ENCODE measurements around the gene PDK4. TPM values are rescaled to one million over a fixed set of nuclear protein-coding genes. Genes with fewer than 3 reads are reported as not detected.

Gene PDK4
- total RNA-seq, 1 experiment from 2014 or later, result not detected

GRCh38 chr7:95544171-95544570 is 52.1 kb downstream of the PDK4 start:
- H3K4me3 ChIP-seq (ENCODE audit: low read depth, low read length, poor library complexity, severe bottlenecking), result no peak overlapping the region
- no peak for DNase-seq (ENCODE audit: low spot score)
- H3K27me3 ChIP-seq (replicated peaks; ENCODE audit: insufficient read depth, low read depth, low read length, poor library complexity), result peaks cover 13% of the 10 kb centered on the region
- H3K36me3 ChIP-seq (ENCODE audit: insufficient read depth, low read length, poor library complexity, severe bottlenecking), result no peaks in the 10 kb centered on the region
- ChIA-PET CTCF (interaction anchor here (0.6 to 1.9 kb wide), 3 partner anchors 143 to 228 kb away, joined by 6 to 13 read pairs (median 10); partner anchors contain the start of gene DYNC1I1), POLR2A (ENCODE audit: low non-redundant PET) (no interaction called here)
- no TSS peak for BruUV-seq (replicated peaks)
- no peaks in the 10 kb centered on the region for H3K9me3 ChIP-seq (ENCODE audit: low read depth, low read length, poor library complexity, severe bottlenecking)
- intact Hi-C loops (cut with micrococcal nuclease; ENCODE audit: unreplicated experiment), result no loop called here
- H3K27ac ChIP-seq (ENCODE audit: low read depth, low read length, poor library complexity, severe bottlenecking), result no peak overlapping the region
- TF ChIP-seq EZH2 (IDR thresholded peaks at IDR 0.05; ENCODE audit: borderline replicate concordance, low read depth, low read length, poor library complexity, severe bottlenecking), result no peak
- no peak for TF ChIP-seq CTCF (conservative IDR thresholded peaks at IDR 0.05; ENCODE audit: low read depth, low read length)
- no peaks in the 10 kb centered on the region for H3K4me1 ChIP-seq (ENCODE audit: insufficient read depth, low read length, poor library complexity, severe bottlenecking)

GRCh38 chr7:95543312-95543711 is 53.0 kb downstream of the PDK4 start:
- ChIA-PET POLR2A (ENCODE audit: low non-redundant PET) (no interaction called here), CTCF (no interaction called here)
- no peaks in the 10 kb centered on the region for H3K36me3 ChIP-seq (ENCODE audit: insufficient read depth, low read length, poor library complexity, severe bottlenecking)
- no TSS peak for BruUV-seq (replicated peaks)
- no peak overlapping the region for H3K27ac ChIP-seq (ENCODE audit: low read depth, low read length, poor library complexity, severe bottlenecking)
- H3K9me3 ChIP-seq (ENCODE audit: low read depth, low read length, poor library complexity, severe bottlenecking), result no peaks in the 10 kb centered on the region
- intact Hi-C loops (cut with micrococcal nuclease; ENCODE audit: unreplicated experiment), result no loop called here
- no peaks in the 10 kb centered on the region for H3K4me1 ChIP-seq (ENCODE audit: insufficient read depth, low read length, poor library complexity, severe bottlenecking)
- DNase-seq (ENCODE audit: low spot score), result no peak
- H3K27me3 ChIP-seq (replicated peaks; ENCODE audit: insufficient read depth, low read depth, low read length, poor library complexity), result peaks cover 13% of the 10 kb centered on the region
- TF ChIP-seq EZH2 (IDR thresholded peaks at IDR 0.05; ENCODE audit: borderline replicate concordance, low read depth, low read length, poor library complexity, severe bottlenecking) (no peak), CTCF (conservative IDR thresholded peaks at IDR 0.05; ENCODE audit: low read depth, low read length) (no peak)
- no peak overlapping the region for H3K4me3 ChIP-seq (ENCODE audit: low read depth, low read length, poor library complexity, severe bottlenecking)

GRCh38 chr7:95540366-95540765 is 56.0 kb downstream of the PDK4 start:
- intact Hi-C loops (cut with micrococcal nuclease; ENCODE audit: unreplicated experiment), result no loop called here
- no peaks in the 10 kb centered on the region for H3K4me1 ChIP-seq (ENCODE audit: insufficient read depth, low read length, poor library complexity, severe bottlenecking)
- no TSS peak for BruUV-seq (replicated peaks)
- H3K4me3 ChIP-seq (ENCODE audit: low read depth, low read length, poor library complexity, severe bottlenecking), result no peak overlapping the region
- no peaks in the 10 kb centered on the region for H3K9me3 ChIP-seq (ENCODE audit: low read depth, low read length, poor library complexity, severe bottlenecking)
- H3K27me3 ChIP-seq (replicated peaks; ENCODE audit: insufficient read depth, low read depth, low read length, poor library complexity), result peaks cover 17% of the 10 kb centered on the region
- ChIA-PET POLR2A (ENCODE audit: low non-redundant PET) (no interaction called here), CTCF (no interaction called here)
- DNase-seq (ENCODE audit: low spot score), result no peak
- H3K27ac ChIP-seq (ENCODE audit: low read depth, low read length, poor library complexity, severe bottlenecking), result no peak overlapping the region
- no peaks in the 10 kb centered on the region for H3K36me3 ChIP-seq (ENCODE audit: insufficient read depth, low read length, poor library complexity, severe bottlenecking)
- TF ChIP-seq EZH2 (IDR thresholded peaks at IDR 0.05; ENCODE audit: borderline replicate concordance, low read depth, low read length, poor library complexity, severe bottlenecking) (no peak), CTCF (conservative IDR thresholded peaks at IDR 0.05; ENCODE audit: low read depth, low read length) (no peak)

Data from A673 (cell line).